GM18873 (cell line): ENCODE measurements around the gene CD4.

Experiments used
- ATAC-seq: cut with Tn5 transposase; IDR thresholded peaks from one replicate; pipeline ENCODE4 v1.9.1; 2021; ENCODE audit warnings: mild to moderate bottlenecking, moderate library complexity, moderate number of reproducible peaks; ENCODE audit not compliant: unreplicated experiment, low FRiP score

The CD4 gene

DNA sequence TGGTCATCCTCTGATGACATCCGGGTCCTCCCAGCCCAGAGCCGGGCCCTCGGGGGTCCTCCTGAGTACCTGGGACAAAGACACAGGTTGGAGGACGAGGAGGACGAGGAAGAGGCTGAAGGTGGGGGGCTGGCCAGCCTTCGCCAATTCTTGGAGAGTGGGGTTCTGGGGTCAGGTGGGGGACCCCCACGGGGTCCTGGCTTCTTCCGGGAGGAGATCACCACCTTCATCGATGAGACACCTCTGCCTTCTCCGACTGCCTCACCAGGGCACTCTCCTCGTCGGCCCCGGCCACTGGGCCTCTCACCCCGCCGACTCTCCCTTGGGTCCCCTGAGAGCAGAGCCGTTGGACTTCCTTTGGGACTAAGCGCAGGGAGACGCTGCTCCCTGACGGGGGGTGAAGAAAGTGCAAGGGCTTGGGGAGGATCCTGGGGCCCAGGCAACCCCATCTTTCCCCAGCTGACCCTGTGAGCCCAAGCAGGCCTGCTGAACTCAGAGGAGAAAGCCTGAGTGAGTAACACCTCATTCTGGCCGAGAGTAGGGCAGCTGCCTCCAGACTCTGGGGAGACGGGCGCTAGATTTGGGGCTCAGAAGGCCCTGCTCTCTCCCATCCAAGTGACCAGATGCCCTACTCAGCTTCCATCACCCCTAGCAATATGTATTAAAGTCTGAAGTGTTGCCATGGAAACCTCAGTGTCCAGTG, 37.6 kb downstream of the CD4 start:
- ATAC-seq, result no peak

- no peak for ATAC-seq
Observed at GRCh38 chr12:6827437-6827911, 38.1 kb downstream of the CD4 start.

- ATAC-seq, result no peak
Observed at GRCh38 chr12:6827982-6828780, 38.9 kb downstream of the CD4 start, which contains the start of gene P3H3. P3H3 (plus strand) TSS chr12:6828407; CDS start chr12:6828441, 34 bp downstream.

- no peak for ATAC-seq
Observed at GRCh38 chr12:6828781-6829535, 39.6 kb downstream of the CD4 start.

GRCh38 chr12:6829536-6830220, 40.4 kb downstream of the CD4 start:
- ATAC-seq, result no peak

GRCh38 chr12:6830286-6830890, 41.1 kb downstream of the CD4 start:
- no peak for ATAC-seq

DNA sequence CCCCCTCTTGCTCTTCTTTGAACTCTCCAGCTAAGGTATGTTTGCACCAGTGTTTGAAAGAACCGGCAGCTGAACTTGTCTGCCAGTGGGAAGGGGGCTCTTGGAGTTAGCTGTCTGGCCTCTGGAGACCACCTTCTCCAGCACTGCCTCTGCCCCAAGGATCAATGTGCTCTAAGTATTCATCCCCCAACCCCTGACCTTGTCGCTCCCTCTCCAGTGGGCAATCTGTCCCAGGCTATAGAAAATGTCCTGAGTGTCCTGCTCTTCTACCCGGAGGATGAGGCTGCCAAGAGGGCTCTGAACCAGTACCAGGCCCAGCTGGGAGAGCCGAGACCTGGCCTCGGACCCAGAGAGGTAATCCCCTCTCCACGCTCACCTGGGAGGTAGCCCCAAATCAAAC, 41.7 kb downstream of the CD4 start:
- ATAC-seq, result no peak

- no peak for ATAC-seq
Observed at GRCh38 chr12:6831450-6831995, 42.2 kb downstream of the CD4 start.

DNA sequence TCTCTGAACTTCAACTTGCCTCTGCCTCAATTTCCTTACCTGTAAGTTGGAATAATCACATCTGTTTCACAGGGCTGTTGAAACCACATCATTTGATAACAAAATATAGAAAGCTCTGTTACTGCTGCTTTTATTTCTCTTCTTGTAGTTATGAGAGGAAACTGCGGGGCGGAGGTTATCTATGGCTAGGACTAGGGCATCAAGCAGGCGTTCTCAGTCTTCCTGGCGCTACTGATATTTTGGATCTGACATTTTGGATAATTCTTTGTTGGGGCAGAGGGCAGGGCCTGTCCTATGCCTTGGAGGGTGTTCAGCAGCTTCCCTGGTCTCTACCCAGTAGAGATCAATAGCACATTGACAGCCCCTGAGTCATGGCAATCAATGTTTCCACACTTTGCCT, 42.8 kb downstream of the CD4 start:
- ATAC-seq, result no peak

DNA sequence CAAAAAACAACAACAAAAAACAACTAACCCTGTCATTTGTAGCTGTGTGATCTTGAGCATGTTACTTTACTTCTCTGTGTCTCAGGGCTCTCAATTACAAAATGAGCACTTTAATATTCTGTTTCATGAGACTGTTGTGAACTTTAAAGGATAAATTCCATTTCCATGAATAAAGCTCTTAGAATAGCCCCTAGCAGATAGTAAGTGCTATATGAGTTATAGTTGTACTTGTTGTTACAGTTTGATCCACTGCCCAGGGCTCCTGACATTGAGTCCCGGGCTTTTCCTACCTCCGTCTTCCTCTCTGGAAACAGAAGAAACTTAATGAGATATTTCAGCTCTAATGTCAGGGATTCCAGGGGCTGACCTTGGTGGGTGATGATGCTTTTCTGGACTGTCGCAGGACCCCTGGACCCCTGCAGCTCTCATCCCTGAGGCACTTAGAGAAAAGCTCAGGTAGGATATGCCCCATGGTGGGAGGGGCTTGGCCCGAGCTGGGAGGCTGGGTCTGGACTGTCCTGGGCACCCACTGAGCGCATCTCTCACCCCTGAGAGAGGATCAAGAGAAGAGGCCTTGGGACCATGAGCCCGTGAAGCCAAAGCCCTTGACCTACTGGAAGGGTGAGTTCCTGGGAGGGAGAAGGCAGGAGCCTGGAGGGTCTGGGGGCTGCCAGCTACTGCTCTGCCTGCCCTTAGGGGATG, 44.0 kb downstream of the CD4 start:
- ATAC-seq, result no peak

DNA sequence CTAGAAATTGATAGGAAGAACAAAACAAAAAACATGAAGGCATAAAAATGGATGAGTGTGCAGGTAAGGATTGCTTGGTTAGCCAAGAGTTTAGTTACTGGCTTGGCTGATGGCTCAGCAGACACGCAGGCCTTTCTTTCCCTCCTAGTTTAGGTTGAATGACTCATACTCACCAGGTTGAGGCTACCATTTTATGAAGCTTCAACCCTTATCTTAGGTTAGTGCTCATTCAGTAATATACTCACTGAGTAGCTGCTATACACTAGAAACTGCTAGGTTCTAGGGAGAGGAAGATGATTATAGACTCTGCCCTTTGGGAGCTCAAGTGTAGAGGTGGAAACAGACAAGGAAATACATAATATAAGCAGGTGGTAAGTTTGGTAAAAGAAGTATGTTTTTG, 44.9 kb downstream of the CD4 start:
- no peak for ATAC-seq

DNA sequence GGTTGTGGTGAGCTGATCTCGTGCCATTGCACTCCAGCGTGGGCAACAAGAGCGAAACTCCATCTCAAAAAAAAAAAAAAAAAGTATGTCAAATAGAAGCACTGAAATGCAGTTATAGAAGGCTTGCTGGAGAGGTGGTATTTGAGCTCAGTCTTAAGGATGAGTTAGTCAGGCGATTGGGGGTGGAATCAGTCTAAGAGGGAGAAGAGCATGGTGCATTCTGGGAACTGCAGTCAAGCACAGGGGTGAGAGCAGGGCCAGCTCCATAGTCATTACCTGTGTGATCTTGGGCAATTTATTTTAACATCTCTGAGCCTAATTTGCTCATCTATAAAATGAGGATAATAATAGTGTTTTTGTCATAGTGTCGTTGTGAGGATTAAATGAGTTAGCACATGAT, 45.5 kb downstream of the CD4 start:
- ATAC-seq, result no peak

GRCh38 chr12:6836851-6837250, 47.5 kb downstream of the CD4 start:
- no peak for ATAC-seq

- ATAC-seq, result no peak
Observed at GRCh38 chr12:6837370-6838060, 48.2 kb downstream of the CD4 start.

DNA sequence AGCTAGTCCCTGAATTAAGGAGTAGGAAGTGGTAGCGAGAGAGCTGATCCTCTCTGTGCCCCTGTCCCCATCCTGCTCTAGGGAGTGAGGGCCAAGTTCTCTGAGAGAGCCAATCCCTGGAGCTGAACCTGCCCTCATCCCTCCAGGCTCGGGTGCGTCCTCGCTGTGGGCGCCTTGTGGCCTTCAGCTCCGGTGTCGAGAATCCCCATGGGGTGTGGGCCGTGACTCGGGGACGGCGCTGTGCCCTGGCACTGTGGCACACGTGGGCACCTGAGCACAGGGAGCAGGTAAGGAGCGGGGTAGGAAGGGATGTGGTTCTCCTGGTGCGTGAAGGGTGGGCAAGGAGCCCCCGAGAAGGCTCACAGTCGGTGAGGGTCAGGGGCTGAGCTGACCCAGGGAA, 49.5 kb downstream of the CD4 start:
- ATAC-seq, result no peak

GRCh38 chr12:6839482-6840201, 50.3 kb downstream of the CD4 start:
- peak; percentile 71 for ATAC-seq

GRCh38 chr12:6840330-6840729, 51.0 kb downstream of the CD4 start:
- peak; percentile 7 for ATAC-seq
